CD4-positive, CD25-positive, alpha-beta regulatory T cell (primary cell): ENCODE data around the gene PAQR5. TPM values are rescaled to one million over a fixed set of nuclear protein-coding genes. Genes with fewer than 3 reads are reported as not detected.

ENCODE experiments used
- ATAC-seq, 2 donors: fragments of 150-1000 bp; cut with Tn5 transposase; one replicate each; pipeline ENCODE4 v1.10.0; 2021; ENCODE audit warnings: low read depth in 2 of 2, moderate number of reproducible peaks in 2 of 2, moderate library complexity in 1 of 2
- DNase-seq, 3 donors: peaks; one replicate each; pipeline versions ENCODE4 v3.0.0 to v3.0.0-alpha.2; 2012 to 2022; ENCODE audit warnings: mixed read lengths in 1 of 3
- H3K27ac ChIP-seq: one replicate; pipeline ENCODE4 v1.7.0; 2013; ENCODE audit warnings: mild to moderate bottlenecking, low read length; ENCODE audit not compliant: insufficient read depth, poor library complexity, severe bottlenecking
- H3K27me3 ChIP-seq: one replicate; pipeline ENCODE4 v1.7.0; 2013; ENCODE audit warnings: low read length; ENCODE audit not compliant: control insufficient read depth, insufficient read depth
- H3K36me3 ChIP-seq: one replicate; pipeline ENCODE4 v1.7.0; 2013; ENCODE audit warnings: mild to moderate bottlenecking, low read length, moderate library complexity; ENCODE audit not compliant: control insufficient read depth, insufficient read depth
- H3K4me1 ChIP-seq: 2 replicates; pipeline ENCODE4 v1.7.0; 2013; ENCODE audit warnings: mild to moderate bottlenecking, low read length; ENCODE audit not compliant: insufficient read depth, control insufficient read depth, poor library complexity, severe bottlenecking
- H3K4me3 ChIP-seq: one replicate; pipeline ENCODE4 v1.7.0; 2013; ENCODE audit warnings: low read depth, mild to moderate bottlenecking, low read length, moderate library complexity
- H3K9me3 ChIP-seq, 2 experiments: 1 replicate in 1 of 2; 2 replicates in 1 of 2; pipeline ENCODE4 v1.7.0; 2013; ENCODE audit warnings: low read length in 2 of 2, mild to moderate bottlenecking in 1 of 2, moderate library complexity in 1 of 2; ENCODE audit not compliant: control insufficient read depth in 2 of 2
- H3K27ac Mint-ChIP-seq, 3 donors: one replicate each; pipeline ENCODE4 v1.8.0; 2020 to 2022; ENCODE audit warnings: mild to moderate bottlenecking in 3 of 3, mixed read lengths in 3 of 3, moderate library complexity in 2 of 3
- H3K27me3 Mint-ChIP-seq: one replicate; pipeline ENCODE4 v1.8.0; 2022; ENCODE audit warnings: mild to moderate bottlenecking, mixed read lengths
- H3K36me3 Mint-ChIP-seq: one replicate; pipeline ENCODE4 v1.8.0; 2020; ENCODE audit warnings: mixed read lengths
- H3K4me1 Mint-ChIP-seq, 4 donors: one replicate each; pipeline ENCODE4 v1.8.0; 2020 to 2022; ENCODE audit warnings: mixed read lengths in 4 of 4, mild to moderate bottlenecking in 1 of 4
- H3K4me3 Mint-ChIP-seq, 4 donors: one replicate each; pipeline ENCODE4 v1.8.0; 2020 to 2022; ENCODE audit warnings: mild to moderate bottlenecking in 4 of 4, mixed read lengths in 4 of 4, moderate library complexity in 3 of 4
- H3K9me3 Mint-ChIP-seq, 7 donors: one replicate each; pipeline ENCODE4 v1.8.0; 2020 to 2022; ENCODE audit warnings: mixed read lengths in 7 of 7, mild to moderate bottlenecking in 3 of 7, moderate library complexity in 2 of 7
- polyA plus RNA-seq, 4 donors: library from polyadenylated mRNA; unstranded; fragments of 300-500 nt; fragmentation: Illumina TruSeq; gene quantifications; one replicate each; pipeline ENCODE4 v1.2.3, GENCODE V29; 2021
- total RNA-seq: library from RNA; stranded (reverse); gene quantifications from one replicate; pipeline ENCODE4 v1.2.3, GENCODE V29; 2022

PAQR5 gene
- total and polyA plus RNA-seq, 5 donors from 2014 or later: not detected

DNA sequence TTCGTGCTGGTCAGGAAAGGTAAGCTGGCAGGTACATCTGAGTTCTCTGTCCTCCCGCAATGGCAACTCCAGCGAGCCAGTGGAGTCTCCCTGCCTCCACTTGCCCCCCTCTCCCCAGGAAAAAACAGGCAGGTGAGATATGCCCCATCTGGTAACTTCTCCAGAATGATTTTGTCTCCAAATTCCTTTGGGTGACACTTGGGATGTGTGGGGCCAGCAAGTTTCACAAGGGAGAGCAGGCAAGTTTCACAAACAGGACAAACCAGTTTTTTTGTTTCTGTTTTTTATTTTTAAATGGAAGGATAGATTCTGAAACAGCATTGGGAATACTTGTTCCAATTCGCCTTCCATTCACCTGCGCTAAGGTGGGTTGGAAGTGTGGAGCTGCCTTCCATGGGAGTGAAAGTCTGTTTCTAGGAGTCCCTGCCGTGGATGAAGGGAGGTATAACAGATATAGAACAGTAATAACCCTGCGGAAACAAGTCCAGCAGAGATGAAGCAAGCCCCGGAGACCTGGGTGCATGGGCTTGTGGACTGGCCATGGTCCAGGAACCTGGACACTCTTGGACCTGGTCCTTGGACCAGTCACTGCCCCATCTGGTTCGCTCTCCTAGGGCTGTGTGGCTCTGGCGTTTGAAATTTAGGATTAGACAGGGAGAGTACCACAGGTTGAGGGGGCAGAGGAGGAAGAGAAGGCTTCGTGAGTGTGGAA is 92.5 kb downstream of the PAQR5 start:
- Histone ChIP-seq H3K4me3 (no peak overlapping the region), H3K36me3 (no peaks in the 10 kb centered on the region), H3K9me3 (no peaks in the 10 kb centered on the region), H3K27ac (no peak overlapping the region), H3K4me1 (peaks cover 5% of the 10 kb centered on the region), H3K27me3 (no peaks in the 10 kb centered on the region)
- ATAC-seq (no peak), DNase-seq (no peak)
- no peaks in the 10 kb centered on the region for H3K27me3 Mint-ChIP-seq
- H3K9me3 Mint-ChIP-seq: peaks cover 0 to 1% (median 0%) of the 10 kb centered on the region in 7 donors
- H3K4me3 Mint-ChIP-seq: no peak overlapping the region
- peaks cover 0 to 10% (median 5%) of the 10 kb centered on the region in 4 donors for H3K4me1 Mint-ChIP-seq
- H3K27ac Mint-ChIP-seq: peak overlapping the region in 1 of 3 donors; percentile 20
- H3K36me3 Mint-ChIP-seq: no peaks in the 10 kb centered on the region

GRCh38 chr15:69392352-69392751 is 93.6 kb downstream of the PAQR5 start:
- DNase-seq (no peak), ATAC-seq (no peak)
- Histone ChIP-seq H3K36me3 (no peaks in the 10 kb centered on the region), H3K4me1 (peaks cover 5% of the 10 kb centered on the region), H3K27ac (no peak overlapping the region), H3K4me3 (no peak overlapping the region), H3K27me3 (no peaks in the 10 kb centered on the region), H3K9me3 (no peaks in the 10 kb centered on the region)
- Mint-ChIP-seq H3K4me3 (no peak overlapping the region), H3K4me1 (peaks cover 0 to 10% (median 5%) of the 10 kb centered on the region in 4 donors), H3K27me3 (no peaks in the 10 kb centered on the region), H3K27ac (no peak overlapping the region), H3K36me3 (no peaks in the 10 kb centered on the region), H3K9me3 (peaks cover 0 to 1% (median 0%) of the 10 kb centered on the region in 7 donors)

GRCh38 chr15:69393831-69394491 is 95.2 kb downstream of the PAQR5 start:
- Mint-ChIP-seq H3K9me3 (no peaks in the 10 kb centered on the region), H3K27me3 (peaks cover 5% of the 10 kb centered on the region), H3K4me3 (no peak overlapping the region), H3K36me3 (no peaks in the 10 kb centered on the region), H3K4me1 (peaks cover 0 to 10% (median 5%) of the 10 kb centered on the region in 4 donors), H3K27ac (no peak overlapping the region)
- no peaks in the 10 kb centered on the region for H3K36me3 ChIP-seq
- no peak overlapping the region for H3K4me3 ChIP-seq
- no peak for DNase-seq
- no peaks in the 10 kb centered on the region for H3K9me3 ChIP-seq
- no peak overlapping the region for H3K27ac ChIP-seq
- no peaks in the 10 kb centered on the region for H3K27me3 ChIP-seq
- peaks cover 5% of the 10 kb centered on the region for H3K4me1 ChIP-seq
- no peak for ATAC-seq

- no peaks in the 10 kb centered on the region for H3K36me3 Mint-ChIP-seq
- peaks cover 5% of the 10 kb centered on the region for H3K27me3 Mint-ChIP-seq
- peak; percentile 67 to 74 (median 70) for DNase-seq
- Histone ChIP-seq H3K27ac (no peak overlapping the region), H3K36me3 (no peaks in the 10 kb centered on the region), H3K9me3 (no peaks in the 10 kb centered on the region), H3K4me3 (no peak overlapping the region), H3K27me3 (no peaks in the 10 kb centered on the region), H3K4me1 (peaks cover 5% of the 10 kb centered on the region)
- no peak overlapping the region for H3K4me3 Mint-ChIP-seq
- H3K4me1 Mint-ChIP-seq: peaks cover 0 to 10% (median 5%) of the 10 kb centered on the region in 4 donors
- H3K9me3 Mint-ChIP-seq: no peaks in the 10 kb centered on the region
- peak overlapping the region in 1 of 3 donors; percentile 71 for H3K27ac Mint-ChIP-seq
- ATAC-seq: peak; percentile 91 to 92
These were observed 96.0 kb downstream of the PAQR5 start for GRCh38 chr15:69394556-69395282.

DNA sequence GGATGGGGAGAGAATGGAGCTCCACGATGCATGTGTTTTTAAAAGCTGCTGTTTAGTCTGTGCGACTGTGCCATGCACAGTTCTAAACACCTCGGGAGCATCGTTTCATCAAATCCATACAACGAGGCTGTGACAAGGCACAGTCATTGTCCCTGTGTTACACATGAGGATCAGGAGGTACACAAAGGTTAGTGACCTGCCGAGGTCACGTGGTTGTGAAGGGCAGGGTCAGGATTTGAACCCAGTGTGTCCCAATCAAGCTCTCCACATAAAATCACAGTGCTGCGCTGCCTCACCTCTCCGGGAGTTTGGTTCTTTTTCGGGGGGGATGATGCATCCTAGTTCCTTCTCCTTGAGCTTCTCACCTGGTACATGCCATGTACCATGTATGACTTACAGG is 96.7 kb downstream of the PAQR5 start:
- ATAC-seq (no peak), DNase-seq (no peak)
- no peaks in the 10 kb centered on the region for H3K9me3 ChIP-seq
- Mint-ChIP-seq H3K27me3 (peaks cover 5% of the 10 kb centered on the region), H3K4me3 (no peak overlapping the region), H3K9me3 (no peaks in the 10 kb centered on the region), H3K27ac (peak overlapping the region in 2 of 3 donors; percentile 5 to 73), H3K36me3 (no peaks in the 10 kb centered on the region), H3K4me1 (peaks cover 0 to 10% (median 5%) of the 10 kb centered on the region in 4 donors)
- H3K27me3 ChIP-seq: no peaks in the 10 kb centered on the region
- no peak overlapping the region for H3K27ac ChIP-seq
- H3K4me1 ChIP-seq: peaks cover 5% of the 10 kb centered on the region
- H3K4me3 ChIP-seq: no peak overlapping the region
- no peaks in the 10 kb centered on the region for H3K36me3 ChIP-seq

DNA sequence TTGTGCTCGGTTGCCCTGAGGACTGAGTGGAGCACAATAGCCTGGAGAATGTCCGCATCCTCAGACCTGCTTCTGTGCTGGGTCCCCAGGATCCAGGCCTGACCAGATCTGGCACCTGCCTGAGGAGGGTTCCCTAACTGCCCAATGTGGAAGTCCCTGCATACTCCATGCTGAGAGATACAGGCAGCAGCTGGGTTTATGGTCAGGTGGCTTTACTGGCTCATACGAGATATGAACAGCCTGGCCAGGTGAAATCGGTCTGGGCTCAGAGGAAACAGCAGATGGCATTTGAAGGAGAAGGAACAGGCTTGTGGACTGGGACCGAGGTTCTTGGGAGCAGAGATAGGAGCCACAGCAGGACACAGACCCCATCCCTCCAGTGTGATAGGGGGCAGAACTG is 97.3 kb downstream of the PAQR5 start:
- peaks cover 5% of the 10 kb centered on the region for H3K27me3 Mint-ChIP-seq
- no peak for DNase-seq
- no peak overlapping the region for H3K4me3 Mint-ChIP-seq
- H3K27ac Mint-ChIP-seq: peak overlapping the region in 1 of 3 donors; percentile 73
- no peaks in the 10 kb centered on the region for H3K36me3 Mint-ChIP-seq
- Histone ChIP-seq H3K4me1 (peaks cover 5% of the 10 kb centered on the region), H3K36me3 (no peaks in the 10 kb centered on the region), H3K4me3 (no peak overlapping the region), H3K27ac (no peak overlapping the region), H3K27me3 (no peaks in the 10 kb centered on the region), H3K9me3 (no peaks in the 10 kb centered on the region)
- H3K4me1 Mint-ChIP-seq: peaks cover 0 to 10% (median 5%) of the 10 kb centered on the region in 4 donors
- no peaks in the 10 kb centered on the region for H3K9me3 Mint-ChIP-seq
- ATAC-seq: no peak

DNA sequence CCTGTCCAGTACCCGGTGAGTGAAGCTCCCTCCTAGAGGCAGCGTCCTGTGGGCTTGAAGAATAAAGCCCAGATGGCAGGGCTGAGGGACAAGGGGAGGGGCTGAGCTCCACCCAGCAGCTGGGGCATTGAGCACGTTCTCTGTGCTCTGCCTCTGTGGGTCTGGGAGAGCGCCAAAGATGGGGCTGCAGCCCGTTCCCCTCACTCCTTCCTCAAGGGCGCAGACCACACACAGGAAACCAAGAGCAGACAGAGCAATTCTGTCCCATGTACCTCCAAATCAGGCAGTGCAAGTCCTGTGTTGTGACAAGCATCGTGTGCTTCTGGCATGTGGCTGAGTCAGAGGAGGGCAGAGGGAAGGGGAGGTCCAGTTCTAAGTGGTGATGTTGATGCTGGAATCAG is 99.8 kb downstream of the PAQR5 start:
- no peak overlapping the region for H3K4me3 Mint-ChIP-seq
- no peak overlapping the region for H3K27ac Mint-ChIP-seq
- H3K36me3 ChIP-seq: no peaks in the 10 kb centered on the region

More for the DNA sequence above, 99.8 kb downstream of the PAQR5 start:
- Histone ChIP-seq H3K4me3 (no peak overlapping the region), H3K4me1 (peaks cover 5% of the 10 kb centered on the region), H3K27ac (no peak overlapping the region), H3K9me3 (no peaks in the 10 kb centered on the region), H3K27me3 (no peaks in the 10 kb centered on the region)
- Mint-ChIP-seq H3K36me3 (no peaks in the 10 kb centered on the region), H3K9me3 (no peaks in the 10 kb centered on the region), H3K27me3 (peaks cover 9% of the 10 kb centered on the region), H3K4me1 (peaks cover 0 to 10% (median 5%) of the 10 kb centered on the region in 4 donors)
- ATAC-seq (no peak), DNase-seq (no peak)
